Parathyroid adenoma (tissue), 2 donors: ENCODE measurements around the gene FRAS1.

ENCODE experiments used
- H2AFZ ChIP-seq: fragments of 300-600 bp; sonication (generic); one replicate; pipeline ENCODE4 v1.7.0; 2017; ENCODE audit warnings: antibody characterized with exemption, mild to moderate bottlenecking
- H3K27ac ChIP-seq: fragments of 300-600 bp; sonication (generic); one replicate; pipeline ENCODE4 v1.7.0; 2017
- H3K27me3 ChIP-seq: fragments of 300-600 bp; sonication (generic); one replicate; pipeline ENCODE4 v1.7.0; 2017; ENCODE audit warnings: low read length; ENCODE audit not compliant: control insufficient read depth, insufficient read depth
- H3K36me3 ChIP-seq: fragments of 300-600 bp; sonication (generic); one replicate; pipeline ENCODE4 v1.7.0; 2017; ENCODE audit warnings: low read length; ENCODE audit not compliant: control insufficient read depth, insufficient read depth
- H3K4me1 ChIP-seq: fragments of 300-600 bp; sonication (generic); one replicate; pipeline ENCODE4 v1.7.0; 2017; ENCODE audit warnings: control low read depth
- H3K4me2 ChIP-seq: fragments of 300-600 bp; sonication (generic); one replicate; pipeline ENCODE4 v1.7.0; 2017; ENCODE audit warnings: low read length
- H3K4me3 ChIP-seq: fragments of 300-600 bp; sonication (generic); one replicate; pipeline ENCODE4 v1.7.0; 2017; ENCODE audit warnings: low read depth, low read length
- H3K79me2 ChIP-seq: fragments of 300-600 bp; sonication (generic); one replicate; pipeline ENCODE4 v1.7.0; 2017; ENCODE audit warnings: control low read depth
- H3K9ac ChIP-seq: fragments of 300-600 bp; sonication (generic); one replicate; pipeline ENCODE4 v1.7.0; 2017; ENCODE audit warnings: mild to moderate bottlenecking
- H3K9me3 ChIP-seq: fragments of 300-600 bp; sonication (generic); one replicate; pipeline ENCODE4 v1.7.0; 2017; ENCODE audit warnings: low read length; ENCODE audit not compliant: control insufficient read depth
- CTCF ChIP-seq: fragments of 300-600 bp; sonication (generic); IDR thresholded peaks from one replicate; pipeline ENCODE4 v1.7.0; 2017; ENCODE audit warnings: antibody characterized with exemption, mild to moderate bottlenecking
- donor health status: primary hyperparathyroidism.

FRAS1 gene

GRCh38 chr4:78509043-78509442 is 451.9 kb downstream of the FRAS1 start:
- Histone ChIP-seq H3K36me3 (no peaks in the 10 kb centered on the region), H3K9me3 (no peaks in the 10 kb centered on the region), H3K27ac (no peak overlapping the region), H2AFZ (no peak overlapping the region), H3K4me2 (no peak overlapping the region), H3K4me3 (no peak overlapping the region), H3K27me3 (no peaks in the 10 kb centered on the region), H3K79me2 (no peaks in the 10 kb centered on the region), H3K9ac (no peak overlapping the region), H3K4me1 (no peaks in the 10 kb centered on the region)
- no peak for TF ChIP-seq CTCF

- no peaks in the 10 kb centered on the region for H3K27me3 ChIP-seq
- H3K36me3 ChIP-seq, result no peaks in the 10 kb centered on the region
- H3K27ac ChIP-seq, result no peak overlapping the region
These were observed 453.0 kb downstream of the FRAS1 start for GRCh38 chr4:78510108-78510507.

GRCh38 chr4:78510681-78511080 is 453.6 kb downstream of the FRAS1 start:
- Histone ChIP-seq H3K27ac (no peak overlapping the region), H3K9ac (no peak overlapping the region), H3K4me1 (no peaks in the 10 kb centered on the region), H3K27me3 (no peaks in the 10 kb centered on the region), H3K9me3 (no peaks in the 10 kb centered on the region), H3K4me3 (no peak overlapping the region), H3K79me2 (no peaks in the 10 kb centered on the region), H2AFZ (no peak overlapping the region), H3K36me3 (no peaks in the 10 kb centered on the region), H3K4me2 (no peak overlapping the region)
- TF ChIP-seq CTCF, result no peak

More at GRCh38 chr4:78510108-78510507, 453.0 kb downstream of the FRAS1 start:
- H3K4me1 ChIP-seq, result no peaks in the 10 kb centered on the region
- H3K4me3 ChIP-seq, result no peak overlapping the region
- no peak overlapping the region for H3K4me2 ChIP-seq
- H3K9me3 ChIP-seq, result no peaks in the 10 kb centered on the region
- H3K79me2 ChIP-seq, result no peaks in the 10 kb centered on the region
- no peak overlapping the region for H3K9ac ChIP-seq
- no peak overlapping the region for H2AFZ ChIP-seq
- TF ChIP-seq CTCF, result no peak

- Histone ChIP-seq H2AFZ (no peak overlapping the region), H3K9ac (no peak overlapping the region), H3K79me2 (no peaks in the 10 kb centered on the region), H3K27ac (no peak overlapping the region), H3K4me1 (no peaks in the 10 kb centered on the region), H3K4me3 (no peak overlapping the region), H3K36me3 (no peaks in the 10 kb centered on the region), H3K4me2 (no peak overlapping the region), H3K27me3 (no peaks in the 10 kb centered on the region), H3K9me3 (no peaks in the 10 kb centered on the region)
- TF ChIP-seq CTCF, result no peak
These were observed 455.3 kb downstream of the FRAS1 start for GRCh38 chr4:78512357-78512920.

- H3K27me3 ChIP-seq, result no peaks in the 10 kb centered on the region
- H3K79me2 ChIP-seq, result no peaks in the 10 kb centered on the region
- no peak overlapping the region for H3K4me2 ChIP-seq
- H3K9me3 ChIP-seq, result no peaks in the 10 kb centered on the region
- H3K9ac ChIP-seq, result no peak overlapping the region
- no peak overlapping the region for H2AFZ ChIP-seq
- no peaks in the 10 kb centered on the region for H3K36me3 ChIP-seq
- H3K4me3 ChIP-seq, result no peak overlapping the region
- H3K27ac ChIP-seq, result no peak overlapping the region
- H3K4me1 ChIP-seq, result no peaks in the 10 kb centered on the region
- no peak for TF ChIP-seq CTCF
These were observed 456.4 kb downstream of the FRAS1 start for GRCh38 chr4:78513411-78513975.
